SU-DHL-6 (cell line): ENCODE data around the gene METTL4.
A peak's percentile ranks its signal among the peaks of the same experiment; 100 is the strongest.

ENCODE experiments used
- H2AFZ ChIP-seq: fragments of 200-600 bp; sonication (generic); 2 replicates; pipeline ENCODE4 v1.6.1; 2014; ENCODE audit warnings: low read depth, mild to moderate bottlenecking, moderate library complexity, mixed read lengths, antibody characterized with exemption, low read length; ENCODE audit not compliant: severe bottlenecking
- H3F3A ChIP-seq: fragments of 200-600 bp; shearing (Covaris generic); 2 replicates; pipeline ENCODE4 v1.6.0; 2016; ENCODE audit warnings: antibody characterized with exemption, mild to moderate bottlenecking; ENCODE audit not compliant: insufficient read depth
- H3K27ac ChIP-seq: fragments of 200-600 bp; sonication (generic); 2 replicates; pipeline ENCODE4 v1.5.1; 2016; ENCODE audit warnings: low read depth, mild to moderate bottlenecking, low read length, moderate library complexity, mixed read lengths
- H3K27me3 ChIP-seq: fragments of 200-600 bp; sonication (generic), shearing (Covaris generic); 2 replicates; pipeline ENCODE4 v1.6.0; 2014; ENCODE audit warnings: mild to moderate bottlenecking, low read length
- H3K36me3 ChIP-seq: fragments of 200-600 bp; sonication (generic); 2 replicates; pipeline ENCODE4 v1.6.1; 2014; ENCODE audit warnings: mild to moderate bottlenecking, low read length, mixed read lengths
- H3K4me2 ChIP-seq: fragments of 300-600, 200-600 bp; shearing (Covaris generic), sonication (generic); 2 replicates; pipeline ENCODE4 v1.6.0; 2014; ENCODE audit warnings: low read length, low read depth, mild to moderate bottlenecking; ENCODE audit not compliant: poor library complexity, severe bottlenecking
- H3K4me3 ChIP-seq: fragments of 200-600 bp; sonication (generic); 2 replicates; pipeline ENCODE4 v1.5.1; 2014; ENCODE audit warnings: antibody characterized with exemption, low read length, mild to moderate bottlenecking, mixed read lengths; ENCODE audit not compliant: insufficient read depth, poor library complexity, severe bottlenecking
- H3K79me2 ChIP-seq: fragments of 200-600 bp; sonication (generic); 2 replicates; pipeline ENCODE4 v1.6.1; 2014; ENCODE audit warnings: mild to moderate bottlenecking, low read length, moderate library complexity; ENCODE audit not compliant: insufficient read depth
- H3K9ac ChIP-seq: fragments of 200-600 bp; sonication (generic); 2 replicates; pipeline ENCODE4 v1.7.0; 2014; ENCODE audit warnings: mild to moderate bottlenecking, low read length
- H3K9me2 ChIP-seq: fragments of 200-600 bp; sonication (generic); replicated peaks from 2 replicates; pipeline ENCODE4 v1.6.1; 2014; ENCODE audit warnings: low read length; ENCODE audit not compliant: insufficient read depth
- H3K9me3 ChIP-seq: fragments of 200-600 bp; sonication (generic); 2 replicates; pipeline ENCODE4 v1.6.1; 2014; ENCODE audit warnings: low read length, mixed read lengths; ENCODE audit not compliant: insufficient read depth
- H4K20me1 ChIP-seq: fragments of 200-600 bp; sonication (generic); 2 replicates; pipeline ENCODE4 v1.6.1; 2014; ENCODE audit warnings: low read depth, mild to moderate bottlenecking, antibody characterized with exemption, low read length, moderate library complexity, mixed read lengths
- EZH2phosphoT487 ChIP-seq: fragments of 200-600 bp; sonication (generic), shearing (Covaris generic); conservative IDR thresholded peaks from 2 replicates; pipeline ENCODE4 v1.6.1; 2018; ENCODE audit warnings: mild to moderate bottlenecking, antibody characterized with exemption, low read length, moderate library complexity, mixed read lengths
- TF ChIP-seq, protein P1 (sequence below): fragments of 200-600 bp; sonication (generic); IDR thresholded peaks from one replicate; pipeline ENCODE4 v1.5.1; 2017; ENCODE audit warnings: antibody characterized with exemption, mild to moderate bottlenecking, low read length, moderate library complexity; ENCODE audit not compliant: insufficient read depth, poor library complexity, severe bottlenecking

The METTL4 gene

DNA sequence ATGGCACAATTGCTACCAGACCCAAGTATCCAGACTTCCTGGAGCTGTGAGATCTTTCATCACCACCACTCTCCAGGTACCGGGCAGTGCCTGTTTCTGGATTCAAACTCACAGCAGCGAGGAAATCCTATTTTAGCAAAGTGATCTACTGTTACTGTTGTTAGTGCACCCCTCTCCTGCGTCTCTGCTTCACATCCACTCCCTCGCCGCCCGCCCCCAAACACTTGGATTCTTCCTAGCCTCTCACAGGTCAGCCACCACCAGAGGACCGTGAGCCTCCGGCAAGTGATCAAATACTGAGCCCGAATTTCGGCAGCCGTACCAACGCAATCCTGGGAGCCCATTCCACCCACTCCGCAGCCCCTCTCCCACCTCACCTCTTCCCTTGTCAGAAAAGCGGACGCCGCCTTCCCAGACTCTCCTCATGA lies 519 bp downstream of the METTL4 start:
- H3K4me2 ChIP-seq, result peak overlapping the region; percentile 97
- H3K27ac ChIP-seq, result peak overlapping the region; percentile 80
- peaks cover 4% of the 10 kb centered on the region; the same call in 1 of the 2 replicates for H3F3A ChIP-seq
- TF ChIP-seq EZH2phosphoT487, result no peak
- TF ChIP-seq, protein P1, sequence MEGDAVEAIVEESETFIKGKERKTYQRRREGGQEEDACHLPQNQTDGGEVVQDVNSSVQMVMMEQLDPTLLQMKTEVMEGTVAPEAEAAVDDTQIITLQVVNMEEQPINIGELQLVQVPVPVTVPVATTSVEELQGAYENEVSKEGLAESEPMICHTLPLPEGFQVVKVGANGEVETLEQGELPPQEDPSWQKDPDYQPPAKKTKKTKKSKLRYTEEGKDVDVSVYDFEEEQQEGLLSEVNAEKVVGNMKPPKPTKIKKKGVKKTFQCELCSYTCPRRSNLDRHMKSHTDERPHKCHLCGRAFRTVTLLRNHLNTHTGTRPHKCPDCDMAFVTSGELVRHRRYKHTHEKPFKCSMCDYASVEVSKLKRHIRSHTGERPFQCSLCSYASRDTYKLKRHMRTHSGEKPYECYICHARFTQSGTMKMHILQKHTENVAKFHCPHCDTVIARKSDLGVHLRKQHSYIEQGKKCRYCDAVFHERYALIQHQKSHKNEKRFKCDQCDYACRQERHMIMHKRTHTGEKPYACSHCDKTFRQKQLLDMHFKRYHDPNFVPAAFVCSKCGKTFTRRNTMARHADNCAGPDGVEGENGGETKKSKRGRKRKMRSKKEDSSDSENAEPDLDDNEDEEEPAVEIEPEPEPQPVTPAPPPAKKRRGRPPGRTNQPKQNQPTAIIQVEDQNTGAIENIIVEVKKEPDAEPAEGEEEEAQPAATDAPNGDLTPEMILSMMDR, result no peak
- H4K20me1 ChIP-seq, result peaks cover 5% of the 10 kb centered on the region; the same call in 1 of the 2 replicates
- peaks cover 31% of the 10 kb centered on the region for H3K36me3 ChIP-seq
- no peaks in the 10 kb centered on the region for H3K27me3 ChIP-seq
- H3K9ac ChIP-seq, result peak overlapping the region; percentile 82
- no peaks in the 10 kb centered on the region for H3K9me2 ChIP-seq
- H2AFZ ChIP-seq, result peak overlapping the region; percentile 57
- no peaks in the 10 kb centered on the region for H3K9me3 ChIP-seq
- peaks cover 80% of the 10 kb centered on the region for H3K79me2 ChIP-seq
- peak overlapping the region; percentile 94 for H3K4me3 ChIP-seq

DNA sequence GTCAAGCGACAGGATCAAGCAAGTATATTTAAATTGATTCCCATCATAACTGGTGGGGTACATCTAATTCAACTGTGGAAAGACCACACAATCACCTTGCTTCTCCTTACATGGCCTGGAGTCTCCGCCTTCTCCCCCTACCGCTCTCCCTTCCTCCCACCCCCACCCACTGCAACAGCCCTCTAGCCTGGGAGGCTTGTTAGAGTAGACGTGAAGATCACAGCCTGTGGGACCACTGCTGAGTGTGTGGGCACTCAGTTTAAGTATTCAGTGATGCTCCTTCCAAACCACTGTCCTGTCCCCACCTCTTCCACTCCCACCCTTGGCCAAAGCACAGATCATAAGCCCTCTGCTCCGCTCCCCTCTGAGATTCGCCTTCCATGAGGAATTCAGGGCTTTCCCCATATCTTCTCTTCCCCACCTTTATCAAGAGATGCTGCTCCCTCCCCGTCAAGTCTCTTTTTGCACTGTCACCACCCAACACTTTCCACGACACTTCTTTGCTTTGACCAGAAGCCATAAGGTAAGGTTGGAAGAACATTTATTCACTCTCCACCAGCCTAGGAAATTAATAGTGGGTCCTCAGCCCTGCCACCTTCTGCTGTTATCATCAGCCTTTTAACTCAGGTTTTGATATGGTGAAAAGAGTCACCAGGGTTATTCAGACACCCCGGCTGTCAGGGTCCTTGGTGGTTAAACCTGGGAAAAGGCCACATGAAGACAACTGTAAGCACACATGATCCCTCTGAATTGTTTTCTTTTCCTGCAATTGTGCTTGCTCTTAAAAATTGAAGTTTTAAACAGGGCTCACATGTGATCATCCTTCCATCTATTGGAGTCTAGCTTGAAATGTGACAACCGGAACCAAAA lies 1.7 kb downstream of the METTL4 start:
- no peak overlapping the region for H2AFZ ChIP-seq
- peaks cover 24% of the 10 kb centered on the region; the same call in 1 of the 2 replicates for H3K36me3 ChIP-seq
- no peak overlapping the region; the same call in 1 of the 2 replicates for H3K27ac ChIP-seq
- H3K4me3 ChIP-seq, result peak overlapping the region; percentile 94
- peaks cover 4% of the 10 kb centered on the region; the same call in 1 of the 2 replicates for H3F3A ChIP-seq
- H3K79me2 ChIP-seq, result peaks cover 68% of the 10 kb centered on the region
- TF ChIP-seq EZH2phosphoT487, result no peak
- TF ChIP-seq, protein P1, result no peak
- H4K20me1 ChIP-seq, result peaks cover 5% of the 10 kb centered on the region; the same call in 1 of the 2 replicates
- peak overlapping the region; percentile 82 for H3K9ac ChIP-seq
- H3K27me3 ChIP-seq, result no peaks in the 10 kb centered on the region
- H3K4me2 ChIP-seq, result peak overlapping the region; percentile 97
- H3K9me2 ChIP-seq, result no peaks in the 10 kb centered on the region
- H3K9me3 ChIP-seq, result no peaks in the 10 kb centered on the region

DNA sequence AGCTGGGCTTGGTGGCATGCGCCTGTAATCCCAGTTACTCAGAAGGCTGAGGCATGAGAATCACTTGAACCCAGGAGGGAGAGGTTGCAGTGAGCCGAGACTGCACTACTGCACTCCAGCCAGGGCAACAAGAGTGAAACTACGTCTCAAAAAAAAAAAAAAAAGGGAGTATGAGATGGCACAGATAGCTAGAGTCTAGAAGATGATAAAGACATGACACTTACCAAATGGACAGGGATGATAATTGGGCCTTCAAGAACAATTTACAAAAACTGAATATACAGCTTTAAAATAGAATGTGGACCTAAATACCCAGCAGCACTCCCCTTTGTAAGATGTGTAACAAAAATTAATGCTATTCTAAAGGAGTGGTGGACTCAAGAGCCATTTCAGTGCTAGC lies 2.7 kb downstream of the METTL4 start:
- Histone ChIP-seq H3F3A (peaks cover 4% of the 10 kb centered on the region; the same call in 1 of the 2 replicates), H3K27ac (no peak overlapping the region), H3K9me3 (no peaks in the 10 kb centered on the region), H3K9ac (no peak overlapping the region), H3K4me2 (peak overlapping the region; percentile 97), H3K9me2 (no peaks in the 10 kb centered on the region), H3K4me3 (no peak overlapping the region), H4K20me1 (peaks cover 5% of the 10 kb centered on the region; the same call in 1 of the 2 replicates), H3K79me2 (peaks cover 58% of the 10 kb centered on the region), H2AFZ (no peak overlapping the region), H3K27me3 (no peaks in the 10 kb centered on the region), H3K36me3 (peaks cover 19% of the 10 kb centered on the region; the same call in 1 of the 2 replicates)
- no peak for TF ChIP-seq EZH2phosphoT487
- TF ChIP-seq, protein P1, result no peak
